NCI-H146 (cell line): Measurements from ENCODE around the gene MYO18B.

ENCODE experiments used
- DNase-seq: peaks from one replicate; lab custom pipeline; 2025; lab: John Stamatoyannopoulos, UW

MYO18B gene

GRCh38 chr22:25714070-25714469 lies 27.9 kb upstream of the MYO18B start:
- no peak for DNase-seq

- no peak for DNase-seq
Measured at GRCh38 chr22:25714739-25715138, 27.2 kb upstream of the MYO18B start.

GRCh38 chr22:25716637-25717036 lies 25.4 kb upstream of the MYO18B start:
- peak; percentile 61 for DNase-seq

- DNase-seq, result no peak
Measured at GRCh38 chr22:25718135-25718840, 23.7 kb upstream of the MYO18B start.

GRCh38 chr22:25722223-25722622 lies 19.8 kb upstream of the MYO18B start:
- no peak for DNase-seq

- DNase-seq, result no peak
Measured at GRCh38 chr22:25722626-25723025, 19.4 kb upstream of the MYO18B start.

GRCh38 chr22:25726241-25726640 lies 15.7 kb upstream of the MYO18B start:
- DNase-seq, result no peak

- no peak for DNase-seq
Measured at GRCh38 chr22:25728071-25728470, 13.9 kb upstream of the MYO18B start.

- no peak for DNase-seq
Measured at GRCh38 chr22:25729016-25729995, 12.7 kb upstream of the MYO18B start.

- DNase-seq, result no peak
Measured at GRCh38 chr22:25735650-25736049, 6.3 kb upstream of the MYO18B start.

- no peak for DNase-seq
Measured at GRCh38 chr22:25736378-25737011, 5.5 kb upstream of the MYO18B start.

- no peak for DNase-seq
Measured at GRCh38 chr22:25739659-25740344, 2.2 kb upstream of the MYO18B start.

- DNase-seq, result no peak
Measured at GRCh38 chr22:25742918-25743708, 1.1 kb downstream of the MYO18B start.

- no peak for DNase-seq
Measured at GRCh38 chr22:25744694-25745093, 2.7 kb downstream of the MYO18B start.

- no peak for DNase-seq
Measured at GRCh38 chr22:25745341-25746011, 3.5 kb downstream of the MYO18B start.

GRCh38 chr22:25746012-25746373 lies 4.0 kb downstream of the MYO18B start:
- no peak for DNase-seq

GRCh38 chr22:25747245-25747944 lies 5.4 kb downstream of the MYO18B start:
- peak; percentile 55 for DNase-seq

- DNase-seq, result no peak
Measured at GRCh38 chr22:25748140-25748539, 6.2 kb downstream of the MYO18B start.

- DNase-seq, result no peak
Measured at GRCh38 chr22:25748704-25749103, 6.7 kb downstream of the MYO18B start.
